NCI-H82 treated with DMSO at 0.1 percent for 48 hours (cell line): ENCODE measurements around the gene CUBN.
"Not testable (repeated sequence)": the region's sequence is repeated elsewhere in the genome, so short reads cannot be mapped to it uniquely, and the experiment has no call there.

Source experiments
- DNase-seq: peaks from one replicate; lab custom pipeline; 2025; ENCODE audit not compliant: unreplicated experiment; lab: John Stamatoyannopoulos, UW

CUBN gene

DNA sequence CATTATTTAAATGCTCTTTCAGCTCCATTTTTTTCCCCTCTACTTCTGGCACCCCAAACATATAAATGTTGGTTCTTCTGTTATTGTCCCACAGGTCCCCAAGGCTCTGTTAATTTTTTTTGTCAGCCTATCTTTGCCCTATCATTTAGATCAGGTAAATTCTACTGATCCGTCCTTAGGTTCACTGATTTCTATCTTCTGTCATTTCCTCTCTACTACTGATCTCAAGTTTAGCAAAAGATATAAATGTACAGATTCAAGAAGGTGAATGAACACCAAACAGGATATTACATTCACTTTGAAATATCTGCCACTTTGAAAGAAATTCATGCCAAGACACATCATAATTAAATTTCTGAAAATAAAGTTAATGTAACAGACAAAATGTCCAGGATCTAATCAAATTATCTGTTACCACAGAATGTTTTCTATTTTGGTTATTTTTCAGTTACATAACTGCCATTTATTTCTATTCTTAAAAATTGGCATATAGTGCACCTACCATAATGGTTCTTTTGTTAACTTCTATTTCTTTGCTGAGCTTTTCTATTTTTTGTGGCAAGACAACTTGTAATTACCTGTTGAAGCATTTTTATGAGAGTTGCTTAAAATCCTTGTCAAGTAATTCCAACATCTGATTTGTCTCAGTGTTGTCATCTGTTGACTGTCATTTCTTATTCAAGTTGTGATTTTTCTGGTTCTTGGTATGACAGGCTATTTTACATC, 12.1 kb upstream of the CUBN start:
- DNase-seq, result no peak

DNA sequence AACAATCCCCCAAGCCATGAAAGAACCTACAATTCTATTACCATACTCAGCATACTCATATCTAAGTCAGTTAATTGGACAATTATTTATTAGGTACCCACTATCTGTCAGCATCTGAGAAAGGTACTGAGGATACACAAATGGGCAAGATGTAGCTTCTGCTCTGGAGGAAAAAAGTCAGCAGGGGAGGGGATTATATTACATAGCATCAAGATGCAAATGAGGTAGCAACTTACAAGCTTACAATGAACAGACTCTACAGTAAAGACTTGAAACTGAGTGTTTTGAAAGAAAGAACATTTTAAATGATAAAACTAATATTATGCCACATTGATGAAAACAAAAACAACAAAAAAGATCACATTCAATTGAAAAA, 10.8 kb upstream of the CUBN start:
- DNase-seq, result no peak

DNA sequence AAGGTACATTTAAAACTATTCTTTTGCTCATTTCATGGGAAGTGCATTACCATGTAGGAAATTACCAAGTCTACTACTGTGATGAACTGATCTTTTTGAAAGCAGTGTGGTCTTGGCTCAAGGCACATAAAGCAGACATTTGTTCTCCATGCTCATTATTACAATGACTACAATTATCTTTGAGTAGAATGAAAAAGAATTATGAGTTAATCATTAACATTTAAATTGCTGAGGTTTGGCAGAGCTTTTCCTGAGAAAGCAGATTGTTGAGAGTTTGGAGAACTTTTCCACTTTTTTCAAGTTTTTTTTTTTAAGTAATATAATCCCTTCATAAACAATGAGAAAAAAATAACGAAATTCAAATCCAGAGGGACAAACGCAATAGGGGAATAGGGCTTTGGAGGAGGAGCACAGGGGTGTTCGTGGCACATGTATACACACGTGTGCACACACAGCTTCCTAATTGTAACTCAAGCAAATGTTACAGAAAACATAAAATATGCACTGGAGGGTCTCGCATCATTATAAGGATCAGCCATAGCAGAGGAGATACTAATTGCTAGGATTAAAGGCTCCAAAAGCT, 8.9 kb upstream of the CUBN start:
- DNase-seq, result no peak

DNA sequence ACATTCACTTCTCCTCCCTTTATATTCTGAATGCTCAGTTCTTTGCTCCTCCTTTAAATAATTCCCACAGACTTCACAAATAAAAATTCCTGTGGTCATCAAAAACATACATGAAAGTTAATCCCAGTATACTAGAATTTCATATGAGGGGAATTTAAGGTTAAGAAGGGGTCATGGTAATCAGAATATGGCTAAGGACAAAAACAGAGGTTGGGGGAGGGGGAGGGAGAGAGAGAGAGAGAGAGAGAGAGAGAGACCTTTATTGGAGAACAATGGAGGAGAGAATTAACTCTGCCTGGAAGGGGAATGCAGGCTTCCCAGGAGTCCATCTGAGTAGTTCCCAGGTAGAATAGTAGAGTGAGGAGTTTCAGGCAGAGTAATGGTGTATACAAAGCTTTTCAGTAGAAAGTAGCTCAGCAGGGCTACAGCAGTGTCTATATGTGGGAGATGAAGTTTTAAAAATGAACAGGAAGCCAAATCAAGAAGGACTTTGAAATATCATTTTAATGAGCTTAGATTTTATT, 5.2 kb upstream of the CUBN start:
- DNase-seq, result no peak

DNA sequence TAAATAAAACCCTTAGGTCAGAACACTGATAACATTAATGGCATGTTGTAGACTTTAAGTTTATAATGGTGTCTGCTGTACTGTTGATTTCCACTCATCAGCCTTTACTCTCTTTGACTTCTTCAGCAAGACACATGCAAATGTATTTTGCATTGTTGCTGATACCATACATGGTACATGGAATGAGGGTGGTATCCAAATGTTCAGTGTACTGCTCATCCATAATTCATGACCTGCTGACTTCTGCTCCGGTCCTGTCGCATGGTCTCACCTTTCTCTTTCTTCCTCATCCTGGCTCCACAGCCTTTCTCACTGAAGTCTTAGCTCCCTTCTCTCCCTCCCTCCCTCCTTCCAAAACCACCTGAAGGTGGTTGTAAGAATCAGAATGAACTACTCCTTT, 4.7 kb upstream of the CUBN start:
- no peak for DNase-seq

DNA sequence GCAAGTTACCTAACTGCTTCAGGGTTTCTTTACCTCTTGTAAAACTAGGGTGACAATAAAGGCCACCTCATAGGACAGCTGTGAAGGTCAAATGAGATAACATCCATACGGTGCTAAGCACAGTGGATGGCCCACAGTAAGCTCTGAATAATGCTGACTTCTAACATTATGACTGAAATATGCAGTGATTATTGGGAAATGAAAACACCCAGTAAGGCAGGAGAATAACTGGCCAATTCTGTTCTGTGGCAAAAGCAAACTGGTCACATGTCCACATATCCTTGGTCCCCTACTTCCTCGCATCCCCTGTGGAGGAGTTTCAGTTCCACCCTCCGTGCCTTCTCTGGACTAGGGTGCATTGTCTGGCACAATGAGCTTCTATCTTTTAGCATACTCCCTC, 1.4 kb downstream of the CUBN start:
- no peak for DNase-seq

DNA sequence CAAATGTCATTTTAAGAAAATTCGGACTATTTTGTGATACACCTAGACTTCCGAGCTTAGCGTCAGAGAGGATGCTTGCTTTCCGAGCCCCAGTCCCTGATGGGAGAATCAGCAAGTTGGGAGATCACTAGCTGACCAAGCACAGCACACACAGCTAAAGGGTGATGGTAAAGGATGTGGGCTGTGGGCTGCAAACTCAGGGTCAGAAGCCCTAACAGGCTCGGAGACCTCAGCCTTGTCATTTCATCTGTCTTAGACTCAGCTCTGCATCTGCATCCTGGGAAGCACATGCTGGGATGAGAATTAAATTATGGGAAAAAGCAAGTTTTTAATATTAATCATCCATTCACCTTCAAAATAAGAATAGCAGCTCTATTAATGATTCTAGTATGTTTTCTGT, 3.3 kb downstream of the CUBN start:
- DNase-seq, result no peak

DNA sequence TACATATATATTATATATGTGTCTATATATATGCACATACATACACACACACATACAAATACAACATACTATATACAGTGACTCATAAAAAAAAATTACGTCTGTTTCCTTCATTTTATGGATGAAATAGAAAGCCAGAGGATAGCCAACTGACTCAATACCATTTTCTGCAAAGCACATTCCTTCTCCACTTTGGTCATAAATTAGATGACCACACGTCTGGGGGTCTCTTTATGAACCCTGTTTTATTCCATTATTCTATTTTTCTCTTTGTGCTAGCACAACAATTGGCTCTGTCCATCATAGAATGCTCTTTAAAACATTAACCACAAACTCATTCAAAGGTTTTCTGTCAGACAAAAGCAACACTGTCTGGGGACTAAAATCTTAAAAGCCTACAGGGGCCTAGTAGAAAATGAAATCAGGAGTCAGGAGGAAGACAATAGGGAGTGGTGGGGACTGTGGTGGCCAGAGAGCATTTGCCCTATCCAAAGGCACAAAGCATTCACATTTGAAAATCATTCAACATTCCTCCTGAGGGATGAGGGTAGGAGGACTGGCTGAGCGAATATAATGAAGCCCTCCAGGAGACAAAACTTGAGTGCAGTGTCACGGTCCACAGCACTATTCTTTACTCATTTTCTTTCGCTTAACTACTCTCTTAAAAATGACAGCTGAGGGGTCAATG, 4.3 kb downstream of the CUBN start:
- DNase-seq, result no peak

DNA sequence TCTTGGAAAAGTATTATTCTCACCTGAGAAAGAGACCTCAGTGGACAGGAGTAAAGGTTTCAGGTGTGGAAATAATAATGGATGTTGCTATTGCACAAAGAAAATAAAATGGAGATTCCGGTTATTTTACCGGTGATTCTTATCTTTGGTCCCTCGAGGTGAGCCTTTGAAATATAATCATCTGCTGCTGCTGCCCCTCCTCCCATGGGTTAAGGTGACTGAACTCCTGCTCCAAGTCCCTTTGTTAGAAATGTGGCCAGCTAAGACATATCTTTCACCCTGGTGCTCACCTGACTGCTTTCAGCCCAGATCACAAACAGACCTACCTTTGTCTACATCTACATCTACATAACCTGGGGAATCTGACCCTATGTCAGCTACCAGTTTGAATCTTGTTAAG, 5.7 kb downstream of the CUBN start:
- DNase-seq, result no peak

DNA sequence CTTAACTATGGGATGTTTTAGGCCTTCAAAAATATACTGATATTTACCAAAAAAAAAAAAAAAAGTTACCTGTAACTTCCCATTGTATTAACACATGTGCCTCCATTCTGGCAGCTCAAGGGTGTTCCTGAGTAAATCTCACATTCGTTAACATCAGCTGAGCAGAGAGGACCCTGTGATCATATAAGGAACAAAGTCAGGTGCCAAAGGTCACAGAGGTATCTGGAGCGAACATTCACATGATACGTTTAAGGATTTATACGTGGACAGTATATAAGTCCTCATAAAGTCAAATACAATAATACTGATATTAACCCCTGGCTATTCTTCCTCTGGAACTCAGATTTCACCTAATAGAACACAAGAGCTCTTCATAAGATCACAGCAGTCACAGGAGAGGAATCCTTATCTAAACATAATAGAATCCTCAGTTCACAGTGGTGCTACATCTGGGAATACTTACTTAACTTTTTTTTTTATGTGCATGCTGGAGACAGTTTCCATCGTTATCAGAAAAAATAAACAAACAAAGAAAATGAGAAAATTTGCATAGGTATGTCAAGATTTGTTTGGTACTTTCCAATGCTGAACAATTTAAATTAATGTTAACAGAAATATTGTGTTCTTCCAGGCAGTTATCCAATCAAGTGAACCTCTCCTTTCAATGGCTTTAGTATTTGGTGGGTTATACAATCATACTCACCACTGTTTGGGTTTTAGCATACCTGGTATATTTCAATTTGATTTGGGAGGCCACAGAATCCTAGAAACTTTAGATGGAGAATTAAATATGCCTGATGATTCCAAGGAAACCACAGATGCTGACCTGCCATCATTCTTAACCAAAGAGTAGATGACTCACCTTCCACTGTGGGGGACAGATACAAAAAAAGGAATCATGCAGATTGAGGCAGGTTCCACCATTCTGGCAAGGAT, 6.6 kb downstream of the CUBN start:
- no peak for DNase-seq

DNA sequence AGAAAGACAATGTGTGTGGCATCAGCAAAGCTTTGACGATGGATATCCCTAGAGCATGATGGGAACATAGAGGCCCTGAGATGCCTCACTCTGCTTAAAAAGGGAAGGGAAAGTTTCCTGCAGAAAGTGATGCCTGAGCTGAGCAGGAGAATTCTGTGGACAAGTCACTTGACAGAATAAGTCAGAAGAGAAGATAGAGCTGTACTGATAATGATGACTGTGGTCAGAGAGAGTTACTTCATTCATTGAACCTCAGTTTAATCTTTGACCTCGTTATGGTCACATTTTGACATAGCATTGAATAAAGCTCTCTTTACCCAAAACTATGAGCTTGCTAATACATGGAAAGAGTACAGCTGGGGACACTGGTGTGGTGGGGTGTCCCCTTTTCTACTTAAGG, 7.6 kb downstream of the CUBN start:
- DNase-seq, result no peak

DNA sequence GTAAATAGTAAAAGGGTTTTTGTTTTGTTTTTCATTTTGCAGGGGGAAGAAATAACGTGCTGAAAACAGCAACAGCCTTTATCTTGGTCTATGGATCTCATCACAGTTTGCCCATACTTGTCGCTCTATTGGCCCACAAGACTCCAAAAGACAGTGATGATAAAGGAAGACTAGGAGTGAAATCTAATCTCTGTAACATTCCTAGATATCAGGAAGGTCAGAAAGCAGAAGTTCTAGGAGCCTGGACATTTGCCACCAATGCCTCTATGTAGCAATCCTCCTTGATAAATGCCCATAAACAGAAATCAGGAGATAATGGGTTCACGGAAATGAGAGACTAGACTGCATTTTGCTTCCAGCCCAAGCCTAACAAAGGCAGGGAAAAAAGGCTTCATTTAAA, 8.9 kb downstream of the CUBN start:
- no peak for DNase-seq

DNA sequence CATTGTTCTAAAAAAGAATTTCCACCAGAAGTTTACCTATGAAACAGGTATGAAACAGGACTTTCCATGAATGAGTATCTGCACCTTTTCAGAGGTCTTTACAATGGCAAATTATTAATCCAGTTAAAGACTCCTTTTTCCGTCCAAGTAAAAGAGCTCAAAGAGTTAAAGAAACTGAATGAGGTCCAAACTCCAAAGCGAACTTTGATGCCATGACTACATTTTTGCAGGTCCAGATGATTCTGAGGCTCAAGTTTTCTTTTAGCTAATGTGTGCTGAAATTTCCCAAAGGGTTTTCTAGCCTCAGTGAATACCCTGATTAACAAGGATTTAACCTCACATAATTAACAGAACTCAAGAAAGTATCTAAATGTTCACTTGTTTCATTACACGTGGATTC, 9.8 kb downstream of the CUBN start:
- no peak for DNase-seq

DNA sequence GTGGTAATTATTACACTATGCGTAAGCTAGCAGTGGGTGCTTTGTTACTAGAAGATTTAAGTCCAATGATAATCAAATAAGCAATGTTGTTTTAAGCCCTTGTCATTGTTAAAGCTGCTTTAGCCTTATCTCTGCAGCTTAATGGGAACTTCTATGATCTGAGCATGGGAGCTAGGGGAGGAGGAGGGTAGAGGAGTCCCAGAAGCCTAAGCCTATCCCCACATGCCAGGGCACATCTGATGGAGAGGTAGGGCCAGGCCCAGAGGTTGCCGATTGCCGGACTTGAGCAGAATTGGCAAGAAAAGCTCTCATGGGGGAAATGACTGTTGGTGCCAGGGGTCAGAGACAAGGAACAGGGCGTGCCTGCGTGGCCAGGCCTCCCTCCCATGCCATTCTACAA, 13.4 kb downstream of the CUBN start:
- DNase-seq, result no peak

DNA sequence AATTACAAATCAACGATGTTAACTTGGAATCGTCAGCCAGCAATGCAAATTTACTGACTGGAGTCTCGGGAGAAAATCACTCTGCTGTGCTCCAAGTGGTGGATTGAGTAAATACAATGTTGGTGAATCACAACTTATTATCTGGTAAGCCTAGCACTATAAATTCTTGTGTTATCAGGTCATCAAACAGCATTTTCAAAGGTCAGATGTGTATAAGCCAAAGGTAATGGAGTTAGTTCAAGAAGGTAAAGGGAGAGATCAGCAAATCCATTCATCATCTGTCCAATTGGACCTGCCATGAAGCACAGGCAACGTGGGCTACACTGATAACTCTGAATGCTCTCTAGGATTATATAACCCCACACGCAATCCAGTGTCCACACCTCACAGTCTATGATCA, 13.9 kb downstream of the CUBN start:
- no peak for DNase-seq

DNA sequence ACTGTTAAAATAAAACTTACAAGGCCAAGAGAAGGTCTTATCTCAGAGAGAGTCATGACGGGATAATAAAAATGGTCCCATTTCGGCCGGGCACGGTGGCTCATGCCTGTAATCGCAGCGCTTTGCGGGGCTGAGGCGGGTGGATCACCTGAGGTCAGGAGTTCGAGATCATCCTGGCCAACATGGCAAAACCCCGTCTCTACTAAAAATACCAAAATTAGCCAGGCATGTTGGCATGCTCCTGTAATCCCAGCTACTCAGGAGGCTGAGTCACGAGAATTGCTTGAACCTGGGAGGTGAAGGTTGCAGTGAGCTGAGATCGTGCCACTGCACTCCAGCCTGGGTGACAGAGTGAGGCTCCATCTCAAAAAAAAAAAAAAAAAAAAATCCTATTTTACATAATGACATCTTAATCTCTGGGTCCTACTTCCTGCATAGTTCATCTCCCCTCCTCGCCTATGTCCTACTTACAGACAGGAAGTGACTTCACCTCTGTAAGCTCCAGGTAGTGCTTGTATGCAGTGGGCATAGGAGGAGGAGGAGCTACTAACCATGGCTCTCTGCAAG, 14.7 kb downstream of the CUBN start:
- DNase-seq, result not testable (repeated sequence)

DNA sequence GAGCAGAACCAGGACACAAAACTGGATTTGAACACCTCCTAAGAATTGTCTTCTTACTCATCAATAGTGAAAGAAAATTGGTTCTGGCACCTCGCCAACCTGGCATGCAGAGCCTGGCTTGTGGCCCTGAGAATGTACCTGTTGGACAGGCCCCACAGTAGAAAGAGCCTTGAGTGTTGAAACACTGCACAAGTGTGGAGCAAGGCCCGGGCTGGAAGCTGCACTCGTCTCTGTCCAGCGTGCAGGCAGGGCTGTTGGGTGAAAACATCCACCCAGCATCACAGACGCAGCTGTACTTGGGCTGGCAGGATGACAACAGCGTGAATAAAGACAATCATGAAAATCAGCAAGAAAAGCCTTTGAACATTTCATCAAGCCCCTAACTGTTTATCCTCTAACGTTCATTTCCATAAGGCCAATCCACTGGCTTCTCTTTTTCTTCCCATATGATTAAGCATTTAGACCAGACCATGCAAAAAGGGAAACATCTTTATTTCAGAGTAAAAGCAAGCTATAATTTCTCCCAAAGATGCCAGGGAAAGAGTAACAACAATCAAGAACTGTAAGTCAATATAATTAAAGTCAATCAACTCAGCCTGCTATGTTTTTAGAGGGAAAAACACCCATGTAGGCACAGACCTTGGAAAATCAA, 15.6 kb downstream of the CUBN start:
- no peak for DNase-seq

DNA sequence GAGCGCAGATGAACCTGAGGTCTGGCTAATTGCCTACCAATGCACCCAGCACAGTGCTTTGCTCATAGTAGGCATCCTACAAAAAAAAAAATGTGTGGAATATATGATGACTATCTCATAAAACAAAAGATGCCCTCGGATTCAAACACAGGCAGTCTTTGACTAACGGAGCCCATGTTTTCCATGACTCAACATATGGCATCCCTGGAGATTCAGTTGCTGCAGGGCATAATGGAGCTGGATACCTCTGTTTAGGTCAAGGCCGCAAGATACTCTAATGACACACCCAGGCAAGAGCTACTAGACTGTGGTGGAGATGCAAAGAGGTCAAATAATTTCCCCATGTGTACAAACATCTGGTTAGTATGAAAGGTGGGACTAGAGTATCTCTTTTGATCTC, 16.3 kb downstream of the CUBN start:
- DNase-seq, result no peak

DNA sequence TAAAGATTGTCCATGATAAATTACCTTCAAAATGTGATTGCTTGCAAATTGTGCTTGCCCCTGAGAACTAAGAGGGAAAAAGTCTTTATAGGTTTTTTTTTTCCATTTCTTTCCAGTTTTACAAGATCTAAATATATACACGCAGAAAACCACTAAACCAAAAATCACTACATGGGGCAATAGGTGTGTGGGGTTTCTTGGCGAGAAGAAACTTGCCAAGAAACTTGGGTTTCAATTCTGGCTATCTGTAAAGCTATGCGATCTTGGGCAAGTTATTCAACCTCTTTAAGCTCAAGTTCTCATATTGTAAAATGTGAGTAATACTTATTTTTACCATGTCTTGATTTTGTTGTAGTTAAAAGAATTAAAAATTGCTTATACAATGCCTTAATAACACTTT, 17.0 kb downstream of the CUBN start:
- no peak for DNase-seq

DNA sequence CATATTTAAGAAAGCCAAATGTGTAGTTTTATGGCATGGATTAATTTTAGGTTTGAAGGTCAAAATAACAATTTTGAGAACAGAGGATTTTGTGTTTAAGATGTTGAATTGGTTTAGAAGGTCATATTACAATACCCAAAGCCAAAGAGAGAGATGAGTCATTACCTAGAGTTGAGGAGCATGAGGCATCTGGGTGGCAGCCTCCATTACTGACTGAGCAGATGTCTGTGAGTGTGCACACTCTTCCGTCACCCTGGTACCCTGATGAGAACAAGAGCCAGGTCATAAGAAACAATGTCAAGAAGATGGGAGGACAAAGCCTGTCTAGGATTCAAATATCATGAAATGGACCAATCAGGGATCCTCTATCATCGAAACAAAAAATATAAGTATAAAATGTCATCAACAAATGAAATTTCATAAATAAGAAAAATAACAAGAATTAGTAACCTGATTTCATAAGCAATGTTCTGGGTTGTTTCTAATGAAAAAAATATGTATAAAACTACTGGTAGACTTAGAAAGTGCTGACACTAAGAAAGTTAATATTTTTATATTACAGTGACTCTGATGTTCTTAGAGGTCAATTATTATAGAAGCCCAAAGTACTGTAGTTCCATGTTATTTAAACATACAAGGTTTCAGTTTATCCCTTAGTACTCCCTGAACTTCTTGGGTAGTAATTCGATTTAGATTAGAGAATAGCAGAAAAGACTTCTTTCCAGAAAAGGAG, 20.0 kb downstream of the CUBN start:
- DNase-seq, result no peak
